Activated effector memory CD4-positive, alpha-beta T cell treated with Interleukin-2 at 50 U/mL for 16 hours (primary cell): Measurements from ENCODE around the gene GALNS.

ENCODE experiments used
- DNase-seq: peaks from one replicate; pipeline ENCODE4 v3.0.0-alpha.2; 2020

The GALNS gene

DNA sequence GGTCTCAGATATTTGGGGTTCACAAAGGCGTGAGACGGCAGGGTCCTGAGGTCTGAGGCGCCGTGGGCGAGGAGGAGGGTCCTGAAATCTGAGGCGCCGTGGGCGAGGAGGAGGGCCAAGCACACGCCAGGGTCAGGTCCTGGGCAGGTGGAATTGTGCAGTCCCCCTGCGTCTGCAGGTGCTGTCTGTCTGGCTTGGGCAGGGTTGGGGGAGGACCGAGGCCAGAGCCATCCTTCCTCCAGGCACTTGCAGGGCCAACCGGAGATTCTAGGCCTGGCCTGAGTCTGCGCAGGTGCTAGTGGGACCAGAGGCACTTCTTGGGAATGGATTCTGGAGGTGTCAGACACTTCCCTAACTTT is 42.6 kb downstream of the GALNS start:
- no peak for DNase-seq

DNA sequence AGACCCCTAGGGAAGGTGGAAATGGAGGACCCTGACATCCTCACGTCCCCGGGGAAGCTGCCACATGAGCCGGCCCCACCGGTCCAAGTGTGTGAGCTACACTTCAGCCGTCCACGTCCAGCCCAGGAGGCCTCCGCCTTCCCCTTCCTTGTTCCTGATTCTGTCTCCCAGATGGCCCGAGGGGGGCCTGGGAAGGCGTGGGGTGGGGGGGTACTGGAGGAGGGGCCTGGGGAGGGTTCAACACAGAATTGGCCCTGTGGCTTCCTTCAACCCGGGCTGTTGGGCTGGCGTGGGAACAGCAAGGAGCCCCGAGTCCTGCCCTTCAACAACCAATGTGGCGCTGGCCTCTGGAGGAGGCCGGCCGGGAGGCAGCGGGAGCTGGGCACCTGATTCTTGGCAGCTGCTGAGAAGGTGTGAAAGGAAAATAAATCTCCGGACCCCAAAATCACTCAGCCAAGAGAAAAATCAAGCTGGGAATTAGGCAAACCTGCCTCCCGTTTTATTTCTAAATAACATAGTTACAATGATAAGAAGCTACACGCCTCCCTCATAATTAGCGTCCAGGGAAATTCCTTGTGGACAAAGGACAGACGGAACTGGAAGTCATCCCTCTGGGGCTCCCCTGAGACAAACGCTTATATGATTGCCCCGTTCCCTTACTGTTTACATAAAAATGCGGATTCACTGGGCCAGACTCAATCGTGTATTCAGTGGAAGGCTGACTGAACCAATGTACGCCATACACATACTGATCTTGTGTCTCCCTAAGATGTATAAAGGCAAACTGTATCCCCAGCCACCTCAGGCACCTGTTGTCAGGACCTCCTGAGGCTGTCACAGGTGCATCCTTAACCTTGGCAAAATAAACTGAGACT is 43.2 kb downstream of the GALNS start:
- no peak for DNase-seq

DNA sequence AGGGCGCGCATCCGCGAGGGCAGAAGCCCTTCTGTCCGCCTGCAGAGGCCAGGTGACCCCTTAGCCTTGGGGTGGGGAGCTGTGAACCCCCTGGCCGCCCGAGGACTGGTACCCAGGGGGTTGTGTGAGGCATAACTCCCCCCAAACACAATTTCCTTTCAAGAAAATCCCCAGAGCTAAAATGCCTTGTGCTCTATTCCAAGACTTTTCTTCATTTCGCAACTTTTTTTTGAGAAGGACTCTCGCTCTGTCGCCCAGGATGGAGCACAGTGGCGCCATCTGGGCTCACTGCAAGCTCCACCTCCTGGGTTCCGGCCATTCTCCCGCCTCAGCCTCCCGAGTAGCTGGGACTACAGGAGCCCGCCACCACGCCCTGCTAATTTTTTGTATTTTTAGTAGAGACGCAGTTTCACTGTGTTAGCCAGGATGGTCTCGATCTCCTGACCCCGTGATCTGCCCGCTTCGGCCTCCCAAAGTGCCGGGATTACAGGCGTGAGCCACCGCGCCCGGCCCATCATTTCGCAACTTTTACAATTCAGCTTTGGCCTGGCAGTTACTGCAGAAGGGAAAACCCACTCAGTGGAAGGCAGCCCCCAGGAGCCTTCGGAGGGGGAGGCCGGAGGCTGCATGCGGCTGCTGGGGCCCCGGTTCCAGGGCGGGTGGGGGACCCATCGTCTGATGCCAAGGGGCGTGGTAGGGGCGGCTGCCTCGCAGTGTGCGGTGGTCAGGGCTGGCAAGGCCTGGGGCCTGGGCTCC is 44.1 kb downstream of the GALNS start:
- no peak for DNase-seq

DNA sequence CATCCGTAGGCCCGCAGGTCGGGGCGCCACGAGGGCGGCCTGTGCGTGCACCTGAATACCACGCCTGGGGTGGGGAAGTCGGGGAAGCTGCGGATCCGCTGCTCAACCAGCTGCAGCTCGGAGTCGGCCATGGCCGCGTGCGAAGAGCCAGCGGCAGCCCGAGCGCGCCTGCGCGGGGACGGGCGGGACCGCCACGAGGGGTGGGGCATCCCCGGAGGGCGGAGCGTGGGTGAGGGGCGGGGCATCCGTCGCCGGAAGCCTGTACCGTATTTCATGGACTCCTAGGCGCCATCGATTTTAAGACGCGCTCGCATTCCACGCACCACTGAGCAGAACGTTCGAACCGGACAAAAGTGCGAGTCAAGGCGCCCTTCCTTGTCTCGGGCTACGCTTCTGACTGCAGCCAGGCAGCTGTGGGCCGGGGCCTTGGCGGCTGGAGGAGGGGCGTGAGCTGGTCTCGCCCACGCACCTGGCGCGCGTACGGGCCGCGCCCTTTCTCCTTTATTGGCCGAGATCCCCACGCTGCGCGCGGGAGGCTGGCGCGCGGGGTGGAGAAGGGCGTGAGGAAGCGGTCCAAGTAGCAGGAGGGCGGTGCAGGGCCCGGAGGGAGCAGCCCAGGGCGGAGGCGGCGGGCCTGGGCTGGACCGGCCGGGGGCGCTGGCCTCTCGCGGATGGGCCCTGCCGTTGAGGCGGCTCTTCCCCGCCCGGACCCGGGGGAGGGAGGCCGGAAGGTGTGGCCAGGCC is 44.8 kb downstream of the GALNS start, which contains the start of gene APRT:
Gene APRT, minus strand, starts transcription at position 160 of the 744 bp plus-strand sequence. Its CDS starts 29 bp downstream, at position 131.
- DNase-seq, result peak; percentile 97

DNA sequence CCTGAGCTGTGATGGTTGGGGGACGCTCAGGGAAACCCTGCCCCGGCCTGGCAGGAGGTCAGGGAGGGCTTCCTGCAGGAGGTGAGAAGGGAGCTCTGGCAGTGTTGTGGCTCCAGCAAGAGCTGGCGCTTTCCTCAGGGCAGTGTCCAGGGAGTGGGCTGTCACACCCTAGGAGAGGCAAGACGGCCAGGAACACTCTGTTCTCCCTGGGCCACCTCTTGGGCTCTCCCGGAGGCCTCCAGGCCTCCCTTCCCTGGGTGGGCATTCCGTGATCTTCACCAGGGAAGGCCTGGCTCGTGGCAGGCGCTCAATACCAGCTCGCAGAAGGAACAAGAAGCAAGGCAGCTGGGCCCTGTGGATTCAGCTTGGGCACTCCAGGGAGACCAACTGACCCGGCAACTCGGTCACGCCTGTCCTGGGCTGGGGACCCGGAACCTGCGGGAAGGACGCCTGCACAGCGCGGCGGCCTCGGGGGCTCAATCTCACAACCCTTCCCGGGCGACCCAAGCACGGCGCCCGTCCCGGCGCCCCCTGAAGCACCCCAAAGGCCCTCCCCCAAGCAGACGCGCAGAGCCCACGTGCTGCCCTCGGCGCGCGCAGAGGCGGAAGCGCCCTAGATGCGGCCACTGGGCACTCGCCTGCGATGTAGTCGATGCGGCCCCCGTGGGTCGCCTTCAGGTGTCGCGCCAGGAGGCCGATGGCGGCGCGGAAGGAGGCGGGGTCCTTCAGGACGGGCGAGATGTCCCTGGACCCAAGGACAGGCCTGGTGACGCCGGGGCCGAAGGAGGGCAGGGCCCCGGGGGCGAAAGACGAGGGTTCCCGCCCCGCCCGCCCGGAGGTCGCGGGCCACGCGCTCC is 45.6 kb downstream of the GALNS start:
- DNase-seq, result peak; percentile 58

DNA sequence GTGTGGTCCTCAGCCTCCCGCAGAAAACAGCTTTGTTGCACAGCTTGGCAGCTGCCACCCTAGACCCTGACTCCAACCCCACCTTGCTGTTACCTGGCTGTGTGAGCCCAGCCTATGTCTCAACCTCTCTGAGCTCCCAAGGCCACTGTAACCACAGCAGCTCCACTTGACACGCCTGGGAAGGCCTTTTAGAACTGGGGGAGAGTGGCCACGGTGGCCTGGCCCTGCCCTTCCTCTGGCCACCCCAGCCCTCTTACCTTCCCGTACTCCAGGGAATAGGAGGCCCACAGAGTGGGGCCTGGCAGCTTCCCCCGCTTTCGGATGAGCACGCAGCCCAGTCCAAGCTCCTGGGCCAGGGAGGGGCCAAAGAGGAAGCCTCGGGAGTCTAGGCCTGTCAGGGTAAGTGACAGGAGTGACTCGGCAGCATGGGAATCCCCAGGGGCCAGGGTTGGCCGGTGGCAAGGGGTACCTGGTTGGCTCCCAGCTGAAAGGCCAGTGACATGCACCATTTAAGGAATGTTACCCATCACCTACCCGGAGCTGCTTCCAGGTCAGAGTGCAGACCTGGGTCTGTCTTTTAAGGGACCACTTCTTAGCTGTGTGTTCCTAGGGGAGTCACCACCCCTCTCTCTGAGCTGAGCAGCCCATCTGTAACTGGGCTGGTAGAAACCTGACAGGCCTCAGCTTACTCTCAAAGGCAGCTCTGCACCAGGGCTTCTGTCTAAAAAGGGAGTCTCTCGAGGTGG is 46.4 kb downstream of the GALNS start:
- no peak for DNase-seq

DNA sequence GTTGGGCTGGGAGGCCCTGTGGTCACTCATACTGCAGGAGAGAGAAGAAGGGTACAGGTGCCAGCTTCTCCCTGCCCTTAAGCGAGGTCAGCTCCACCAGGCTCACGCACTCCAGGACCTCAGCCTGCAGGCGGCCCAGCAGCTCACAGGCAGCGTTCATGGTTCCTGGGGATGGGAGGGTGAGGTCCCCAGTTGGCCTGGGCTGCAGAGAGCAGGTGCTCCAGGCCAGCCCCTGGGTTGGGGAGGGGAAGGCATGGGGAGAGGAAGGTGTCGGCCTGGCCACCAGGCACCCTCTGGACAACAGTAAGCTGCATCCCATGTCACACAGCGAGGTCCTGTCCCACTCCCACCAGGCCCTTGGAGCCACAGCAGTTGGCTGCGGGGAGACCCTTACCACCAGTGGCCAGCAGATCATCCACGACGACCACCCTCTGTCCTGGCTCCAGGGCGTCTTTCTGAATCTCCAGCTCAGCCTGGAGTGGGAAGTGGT is 47.0 kb downstream of the GALNS start:
- DNase-seq, result no peak

DNA sequence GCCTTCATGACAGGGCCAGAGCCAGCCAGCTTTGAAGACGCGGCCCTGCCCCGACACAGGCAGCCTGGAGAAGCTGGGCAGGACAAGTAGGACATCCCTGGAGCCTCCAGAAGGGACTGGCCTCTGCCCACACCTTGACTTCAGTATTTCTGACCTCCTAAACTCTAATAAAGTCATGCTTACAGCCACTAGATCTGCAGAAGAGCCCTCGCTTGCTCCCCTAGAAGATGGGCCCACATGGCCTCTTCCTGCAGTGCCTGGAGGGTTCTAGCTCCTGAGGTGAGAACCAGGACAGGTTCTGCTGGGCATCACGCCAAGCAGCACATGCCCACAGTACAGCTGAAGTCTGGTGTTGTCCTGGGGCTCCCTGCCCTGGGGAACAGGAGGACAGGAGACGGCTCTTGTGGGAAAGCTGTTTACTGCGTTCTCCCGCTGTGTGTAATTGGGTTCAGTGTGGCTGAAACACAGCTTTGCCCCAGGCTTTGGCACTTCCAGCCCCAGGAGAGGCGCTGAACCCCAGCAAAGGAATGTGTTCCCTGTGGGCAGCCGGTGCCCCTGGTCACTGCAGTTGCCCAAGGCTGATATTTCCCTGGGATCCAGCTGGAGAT is 47.6 kb downstream of the GALNS start:
- no peak for DNase-seq

DNA sequence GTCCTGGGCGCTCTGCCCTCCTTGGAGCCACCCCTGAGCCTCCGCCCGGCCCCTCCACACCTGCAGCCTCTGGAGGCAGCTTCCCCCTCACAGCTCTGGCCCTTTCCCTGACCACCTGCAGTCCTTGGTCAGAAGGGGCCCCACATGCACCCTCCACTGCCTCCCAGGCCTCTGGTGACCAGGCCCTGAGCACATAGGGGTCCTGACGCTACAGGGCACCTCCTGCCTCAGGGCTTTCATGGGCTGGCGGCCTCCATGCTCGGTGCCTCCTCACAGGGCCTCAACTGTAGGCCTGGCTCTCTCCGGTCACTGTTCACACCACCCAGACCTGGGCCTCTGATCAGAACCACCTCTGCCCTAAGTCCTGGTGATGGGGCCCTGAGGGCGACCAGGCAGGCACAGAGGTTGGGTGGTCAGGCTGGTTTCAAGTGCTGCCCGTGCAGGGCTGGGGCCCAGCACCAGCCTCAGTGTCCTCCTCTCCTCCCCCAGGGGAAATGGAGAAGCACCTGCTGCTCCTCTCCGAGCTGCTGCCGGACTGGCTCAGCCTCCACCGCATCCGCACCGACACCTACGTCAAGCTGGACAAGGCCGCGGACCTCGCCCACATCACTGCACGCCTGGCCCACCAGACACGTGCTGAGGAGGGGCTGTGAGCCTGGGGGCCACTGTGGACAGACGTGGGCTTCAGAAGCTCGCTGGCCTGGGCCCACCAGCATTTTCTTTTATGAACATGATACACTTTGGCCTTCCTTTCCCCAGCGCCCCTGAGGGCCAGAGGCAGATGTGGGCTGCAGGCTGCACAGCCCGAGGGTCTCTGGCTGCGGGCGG is 48.9 kb downstream of the GALNS start:
- DNase-seq, result no peak

DNA sequence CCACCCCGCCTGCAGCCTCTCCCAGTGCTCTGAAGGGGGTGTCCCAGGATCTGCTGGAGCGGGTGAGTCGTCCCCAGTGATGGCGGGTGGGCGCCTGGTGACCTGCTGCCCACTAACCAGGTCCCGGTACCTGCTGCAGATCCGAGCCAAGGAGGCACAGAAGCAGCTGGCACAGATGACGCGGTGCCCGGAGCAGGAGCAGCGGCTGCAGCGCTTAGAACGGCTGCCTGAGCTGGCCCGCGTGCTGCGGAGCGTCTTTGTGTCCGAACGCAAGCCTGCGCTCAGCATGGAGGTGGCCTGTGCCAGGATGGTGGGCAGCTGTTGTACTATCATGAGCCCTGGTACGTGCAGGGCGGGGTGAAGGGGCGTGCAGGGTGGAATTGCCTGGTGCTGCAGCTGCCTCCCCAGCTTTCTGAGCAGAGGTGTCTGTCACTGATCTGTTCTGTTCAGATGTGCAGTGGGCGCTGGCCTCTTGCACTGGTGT is 49.6 kb downstream of the GALNS start:
- no peak for DNase-seq

DNA sequence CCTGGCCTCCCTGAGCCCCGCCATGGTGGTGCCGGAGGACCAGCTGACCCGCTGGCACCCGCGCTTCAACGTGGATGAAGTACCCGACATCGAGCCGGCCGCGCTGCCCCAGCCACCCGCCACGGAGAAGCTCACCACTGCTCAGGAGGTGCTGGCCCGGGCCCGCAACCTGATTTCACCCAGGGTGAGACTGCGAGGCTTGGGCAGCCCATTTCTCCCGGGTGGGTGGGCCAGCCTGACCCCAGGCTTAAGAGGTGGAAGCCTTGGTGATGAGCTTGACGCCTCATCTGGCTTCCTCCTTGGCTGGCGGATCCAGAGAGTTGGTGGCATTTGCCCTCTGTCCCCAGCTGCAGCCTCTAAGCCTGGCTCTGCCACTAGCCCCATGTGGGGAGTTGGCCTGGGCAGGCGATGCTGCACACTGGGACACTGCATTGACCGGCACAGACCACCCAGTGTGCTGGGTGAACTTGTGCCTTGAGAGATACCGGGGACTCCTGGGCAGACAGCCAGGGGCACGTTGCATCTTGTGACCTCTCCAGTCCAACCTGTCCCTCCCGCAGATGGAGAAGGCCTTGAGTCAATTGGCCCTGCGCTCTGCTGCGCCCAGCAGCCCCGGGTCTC is 50.1 kb downstream of the GALNS start:
- DNase-seq, result no peak

DNA sequence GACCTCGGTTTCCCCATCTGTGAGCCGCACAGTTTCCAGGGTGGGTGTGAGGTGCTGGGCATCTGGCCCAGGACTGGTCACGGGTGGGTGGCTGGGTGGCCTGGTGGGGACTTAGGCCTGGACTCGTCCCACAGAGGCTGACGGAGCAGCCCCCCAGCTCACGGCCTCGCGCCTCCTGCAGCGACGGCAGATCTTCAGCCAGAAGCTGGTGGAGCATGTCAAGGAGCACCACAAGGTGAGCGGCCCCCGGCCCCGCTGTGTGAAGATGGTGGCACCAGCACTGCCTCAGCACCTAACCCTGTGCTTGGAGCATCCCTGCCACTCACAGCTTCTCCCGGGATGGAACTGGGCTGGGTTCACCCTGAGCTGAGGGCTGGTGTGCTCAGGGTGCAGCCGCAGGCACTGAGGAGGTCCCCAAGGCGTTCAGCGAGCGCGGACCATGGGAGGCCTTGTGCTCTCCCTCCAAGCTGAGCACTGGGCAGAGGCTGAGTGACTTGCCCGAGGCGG is 50.8 kb downstream of the GALNS start:
- DNase-seq, result no peak

DNA sequence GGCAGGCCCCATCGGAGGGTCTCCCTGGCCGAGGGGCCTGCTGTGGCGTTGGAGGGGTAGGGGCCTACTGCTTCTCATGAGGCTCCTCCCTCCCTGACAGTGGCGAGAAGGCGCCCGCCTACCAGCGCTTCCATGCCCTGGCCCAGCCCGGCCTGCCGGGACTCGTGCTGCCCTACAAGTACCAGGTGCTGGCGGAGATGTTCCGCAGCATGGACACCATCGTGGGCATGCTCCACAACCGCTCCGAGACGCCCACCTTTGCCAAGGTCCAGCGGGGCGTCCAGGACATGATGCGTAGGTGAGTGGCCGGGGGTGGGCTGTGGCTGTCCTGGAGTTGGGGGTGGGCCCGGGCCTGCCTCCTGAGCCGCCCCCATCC is 51.4 kb downstream of the GALNS start:
- DNase-seq, result no peak

DNA sequence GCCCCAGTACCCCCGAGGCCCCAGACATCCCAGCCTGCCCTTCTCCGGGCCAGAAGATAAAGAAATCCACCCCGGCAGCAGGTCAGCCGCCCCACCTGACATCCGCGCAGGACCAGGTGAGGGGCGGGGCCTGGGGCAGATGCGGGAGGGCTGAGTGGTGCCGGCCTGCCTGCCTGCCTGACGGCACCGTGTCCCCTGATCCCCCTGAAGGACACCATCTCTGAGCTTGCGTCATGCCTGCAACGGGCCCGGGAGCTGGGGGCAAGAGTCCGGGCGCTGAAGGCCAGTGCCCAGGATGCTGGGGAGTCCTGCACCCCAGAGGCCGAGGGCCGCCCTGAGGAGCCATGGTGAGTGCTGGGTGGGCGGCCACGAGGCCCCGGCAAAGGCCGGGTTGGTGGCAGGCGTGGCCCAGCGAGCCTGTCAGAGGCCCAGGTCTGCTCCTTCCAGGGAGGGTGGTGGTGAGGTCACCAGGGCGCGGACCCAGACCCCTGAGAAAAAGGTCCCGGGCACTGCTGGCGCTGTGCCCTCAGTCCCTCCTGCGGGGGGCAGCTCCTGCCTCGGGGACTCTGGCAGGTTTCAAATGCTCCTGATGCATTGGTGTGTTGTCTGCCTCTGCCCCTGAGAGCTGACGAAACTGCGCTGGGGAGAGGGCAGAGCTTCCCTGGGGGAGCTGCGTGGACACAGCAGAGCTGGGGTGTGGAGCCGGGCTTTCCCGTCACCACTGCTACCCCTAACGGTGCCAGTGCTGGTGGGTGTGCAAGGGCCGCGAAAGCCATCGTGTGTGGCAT is 52.0 kb downstream of the GALNS start:
- no peak for DNase-seq

DNA sequence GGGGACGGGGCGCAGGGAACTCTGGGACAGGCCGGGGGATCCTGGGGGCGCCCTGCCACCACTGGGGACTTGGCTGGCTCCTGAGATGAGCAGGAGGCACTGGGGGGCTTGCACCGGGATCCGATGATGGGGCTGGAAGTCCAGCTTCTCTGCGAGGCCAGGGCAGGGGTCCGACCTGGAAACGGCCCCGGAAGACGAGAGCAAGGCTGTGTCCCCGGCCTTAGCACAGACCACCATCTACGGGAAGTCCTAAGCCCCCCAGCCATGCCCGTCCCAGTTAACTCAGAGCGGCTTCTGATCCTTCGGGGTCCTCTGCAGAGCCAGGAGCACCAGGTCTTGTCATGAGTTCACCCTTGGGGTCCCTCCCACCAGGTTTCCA is 52.6 kb downstream of the GALNS start:
- DNase-seq, result no peak

DNA sequence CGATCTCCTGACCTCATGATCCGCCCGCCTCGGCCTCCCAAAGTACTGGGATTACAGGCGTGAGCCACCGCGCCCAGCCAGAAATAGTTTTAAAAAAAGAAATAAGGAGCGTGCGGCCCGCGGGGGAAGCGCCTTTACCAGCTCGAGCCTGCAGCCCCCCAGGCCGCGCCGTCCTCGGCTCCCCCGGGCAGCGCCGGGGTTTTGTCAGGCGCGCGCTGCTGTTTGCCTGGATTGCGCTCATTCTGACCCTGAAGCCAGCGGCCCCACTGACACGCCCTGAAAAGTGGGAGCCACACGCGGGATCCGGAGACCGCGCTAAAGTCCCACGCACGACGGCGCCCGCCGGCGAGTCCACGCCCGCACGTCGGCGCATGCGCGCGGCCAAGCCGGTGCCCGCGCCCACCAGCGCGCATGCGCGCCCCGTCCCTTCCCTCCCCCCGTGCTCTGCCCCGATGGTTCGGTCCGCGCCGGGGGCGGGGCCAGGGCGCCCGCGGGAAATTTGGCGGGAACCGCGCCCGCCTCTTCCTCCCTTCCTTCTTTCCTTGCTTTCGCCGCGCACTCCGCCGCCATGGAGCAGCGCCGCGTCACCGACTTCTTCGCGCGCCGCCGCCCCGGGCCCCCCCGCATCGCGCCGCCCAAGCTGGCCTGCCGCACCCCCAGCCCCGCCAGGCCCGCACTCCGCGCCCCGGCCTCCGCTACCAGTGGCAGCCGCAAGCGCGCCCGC is 53.3 kb downstream of the GALNS start, which contains the start of gene CDT1:
Gene CDT1, plus strand, starts transcription at position 526 of the 724 bp plus-strand sequence. Its CDS starts 43 bp downstream, at position 569.
- DNase-seq, result peak; percentile 78

DNA sequence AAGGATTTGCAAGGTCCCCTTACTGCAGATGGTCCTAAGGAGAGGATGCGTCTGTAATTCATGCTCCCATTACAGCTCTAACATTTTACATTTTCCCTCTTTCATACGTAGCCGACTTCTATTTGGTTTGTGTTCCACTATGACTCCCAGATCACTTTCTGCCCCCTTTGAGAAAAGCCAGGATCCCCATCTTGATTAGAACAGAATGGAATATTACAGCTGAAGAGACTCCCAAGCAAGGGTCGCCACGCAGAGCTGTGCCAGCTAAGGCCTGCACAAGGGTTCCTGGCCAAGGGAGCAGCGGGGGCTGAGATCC is 56.5 kb downstream of the GALNS start:
- no peak for DNase-seq
